ENCODE data around the gene PSMA6. TPM values are rescaled to one million over a fixed set of nuclear protein-coding genes. Genes with fewer than 3 reads are reported as not detected.
A peak's percentile ranks its signal among the peaks of the same experiment; 100 is the strongest.

PSMA6 gene
- total and polyA plus RNA-seq, 2 of the 13 experiments (the other 11 are each of a cell fraction or from before 2014, with no cell fraction given), result 525 to 1,109 TPM

- TF ChIP-seq FUBP1 (CRISPR knock-in tag; IDR thresholded peaks at IDR 0.05; ENCODE audit: borderline replicate concordance) (no peak), KDM1A (CRISPR knock-in tag; IDR thresholded peaks at IDR 0.05) (peak; percentile 83), ZNF770 (CRISPR knock-in tag; IDR thresholded peaks at IDR 0.05) (no peak), HNRNPL (IDR thresholded peaks at IDR 0.05; ENCODE audit: low read depth, low read length) (0 out of 2 replicates have a peak, but pooled peaks have one; percentile 1), ZFY (CRISPR knock-in tag; IDR thresholded peaks at IDR 0.05) (0 out of 2 replicates have a peak, but pooled peaks have one; percentile 21), SRY (CRISPR knock-in tag; IDR thresholded peaks at IDR 0.05) (0 out of 2 replicates have a peak, but pooled peaks have one; percentile 37), ZMYM2 (CRISPR knock-in tag; IDR thresholded peaks at IDR 0.05) (no peak)
These were observed 74.4 kb downstream of the PSMA6 start (continued) for GRCh38 chr14:35366521-35366976.

- no TSS peak for BruUV-seq (replicated peaks)
- no peaks in the 10 kb centered on the region for H3K36me3 ChIP-seq (replicated peaks in 1 of 2; ENCODE audit: control insufficient read depth in 1 of 2, insufficient read depth in 2 of 2, low read length in 2 of 2)
- no peak for FAIRE-seq
- no peak overlapping the region for H3K27ac ChIP-seq (ENCODE audit: extremely low read length, insufficient read depth, low read length)
- 0 out of 5 replicates have a peak, but pooled peaks cover 0 to 6% of the 10 kb centered on the region in 2 experiments for H3K27me3 ChIP-seq (ENCODE audit: control insufficient read depth in 1 of 2, insufficient read depth in 2 of 2, low read length in 2 of 2)
- CTCF ChIA-PET (ENCODE audit: low intra/inter-chr PET ratio, low total read pairs), result no interaction called here
- POLR2A ChIA-PET, result interaction anchor here (1.4 to 4.6 kb wide), 9 partner anchors 9 to 75 kb away, joined by 3 to 25 read pairs (median 15); partner anchors contain the start of genes NFKBIA and PSMA6
- peak overlapping the region; percentile 60 for H3K4me2 ChIP-seq (ENCODE audit: low read depth, low read length)
- peak; percentile 1; the same call in 2 of the 3 replicates for ATAC-seq
- peaks cover 11% of the 10 kb centered on the region for H3K9me3 ChIP-seq (ENCODE audit: low read length)
- in situ Hi-C loops (cut with HindIII; ENCODE audit: extremely low pct_ligation_motif_present, low pct_unique_long_range_greater_than_20kb) (no loop called here), intact Hi-C loops (cut with micrococcal nuclease; ENCODE audit: unreplicated experiment) (loop anchor here (5.0 kb wide), 1 partner anchor 35 kb away; the partner anchor contains the start of gene NFKBIA)
- no peaks in the 10 kb centered on the region for H3K79me2 ChIP-seq (ENCODE audit: insufficient read depth, low read length)
- H3K4me3 ChIP-seq (replicated peaks in 1 of 3; ENCODE audit: insufficient read depth in 1 of 3, low read depth in 2 of 3, low read length in 3 of 3), result peak overlapping the region in 1 of 3 experiments; percentile 49; a peak in 1 of 6 replicates
- H4K20me1 ChIP-seq (ENCODE audit: insufficient read depth, low read length), result no peaks in the 10 kb centered on the region
- DNase-seq (ENCODE audit: low spot score), result no peak
- peak overlapping the region; percentile 18 for H2AFZ ChIP-seq (ENCODE audit: low read length)
- H3K9ac ChIP-seq (ENCODE audit: insufficient read depth, low read depth, low read length), result peak overlapping the region; percentile 28; the same call in 1 of the 2 replicates
- peaks cover 61% of the 10 kb centered on the region for H3K4me1 ChIP-seq (ENCODE audit: insufficient read depth, low read length)
- WGBS (ENCODE audit: low lambda C conversion rate), result 68% methylated on average over 5 of the region's 5 CpGs
- peak; percentile 60; the same call in 1 of the 2 replicates for TF ChIP-seq SALL1 (CRISPR knock-in tag; IDR thresholded peaks at IDR 0.05)
- no peak for TF ChIP-seq ZNF781 (CRISPR knock-in tag; IDR thresholded peaks at IDR 0.05; ENCODE audit: borderline replicate concordance, not compliant biosample characterization)
- no peak for TF ChIP-seq ZNF33B (CRISPR knock-in tag; IDR thresholded peaks at IDR 0.05)
- no peak for TF ChIP-seq RBAK (CRISPR knock-in tag; IDR thresholded peaks at IDR 0.05)
- no peak for TF ChIP-seq ZNF350 (CRISPR knock-in tag; IDR thresholded peaks at IDR 0.05; ENCODE audit: borderline replicate concordance, low read depth)
- TF ChIP-seq ZBTB49 (CRISPR knock-in tag; IDR thresholded peaks at IDR 0.05; ENCODE audit: borderline replicate concordance), result no peak
- TF ChIP-seq ZFP1 (CRISPR knock-in tag; IDR thresholded peaks at IDR 0.05), result no peak
- TF ChIP-seq ETV5 (CRISPR knock-in tag; IDR thresholded peaks at IDR 0.05; ENCODE audit: borderline replicate concordance), result peak; percentile 46; the same call in 1 of the 2 replicates
- 0 out of 2 replicates have a peak, but pooled peaks have one; percentile 50 for TF ChIP-seq ZNF83 (CRISPR knock-in tag; IDR thresholded peaks at IDR 0.05; ENCODE audit: borderline replicate concordance)
- no peak for TF ChIP-seq NR2F2 (IDR thresholded peaks at IDR 0.05; ENCODE audit: borderline replicate concordance, low read depth)
- no peak for TF ChIP-seq PCBP1 (IDR thresholded peaks at IDR 0.05; ENCODE audit: borderline replicate concordance, low read depth, low read length)
These were observed 74.8 kb downstream of the PSMA6 start for GRCh38 chr14:35367056-35367372.
